ENCODE data around the gene SRGAP1.

GRCh38 chr12:64044191-64044590 is 199.7 kb downstream of the SRGAP1 start:
- TF ChIP-seq CTCF (IDR thresholded peaks at IDR 0.05) (no peak), POLR2A (IDR thresholded peaks at IDR 0.05) (no peak)
